HFFc6 (cell line): ENCODE results near the gene POLR2H. TPM values are rescaled to one million over a fixed set of nuclear protein-coding genes. Genes with fewer than 3 reads are reported as not detected.

ENCODE experiments used
- DNase-seq: peaks from one replicate; pipeline ENCODE4 v3.0.0-alpha.2; 2018
- H3K27ac Mint-ChIP-seq: 2 replicates; pipeline ENCODE4 v1.8.0; 2020; ENCODE audit warnings: mild to moderate bottlenecking, mixed read lengths
- H3K27me3 Mint-ChIP-seq: 2 replicates; pipeline ENCODE4 v1.8.0; 2021; ENCODE audit warnings: mild to moderate bottlenecking, moderate library complexity, mixed read lengths; ENCODE audit not compliant: insufficient read depth
- H3K36me3 Mint-ChIP-seq: 2 replicates; pipeline ENCODE4 v1.8.0; 2021; ENCODE audit warnings: low read depth, mixed read lengths
- H3K4me1 Mint-ChIP-seq: 2 replicates; pipeline ENCODE4 v1.8.0; 2020; ENCODE audit warnings: low read depth, mixed read lengths
- H3K4me3 Mint-ChIP-seq: 2 replicates; pipeline ENCODE4 v1.8.0; 2020; ENCODE audit warnings: mild to moderate bottlenecking, moderate library complexity, mixed read lengths
- H3K9me3 Mint-ChIP-seq: 2 replicates; pipeline ENCODE4 v1.8.0; 2020; ENCODE audit warnings: mild to moderate bottlenecking, mixed read lengths
- CTCF ChIP-seq: fragments of 200-600 bp; sonication (generic); IDR thresholded peaks from 2 replicates; pipeline ENCODE4 v1.5.0; 2021; ENCODE audit warnings: antibody characterized with exemption, mild to moderate bottlenecking
- total RNA-seq, 6 experiments: library from RNA; stranded (reverse); fragmentation: NEBNext Ultra II Directional; extraction: Animal tissue kit (Norgen Biotek cat#: 25700); gene quantifications; 2 replicates in 1 of 6; 3 replicates in 5 of 6; pipeline ENCODE4 v1.2.3, GENCODE V29; 2021

The POLR2H gene
- total RNA-seq, 6 experiments from 2014 or later = 45.4 to 68.6 (median 50.1) TPM

GRCh38 chr3:184316792-184317191 lies 44.7 kb upstream of the POLR2H start:
- DNase-seq = no peak
- peak overlapping the region; percentile 87; the same call in 1 of the 2 replicates for H3K27ac Mint-ChIP-seq
- peaks cover 5% of the 10 kb centered on the region for H3K27me3 Mint-ChIP-seq
- H3K4me1 Mint-ChIP-seq = peaks cover 56% of the 10 kb centered on the region
- no peak for TF ChIP-seq CTCF
- H3K4me3 Mint-ChIP-seq = peak overlapping the region; percentile 89
- H3K9me3 Mint-ChIP-seq = no peaks in the 10 kb centered on the region
- H3K36me3 Mint-ChIP-seq = peaks cover 40% of the 10 kb centered on the region

- Mint-ChIP-seq H3K9me3 (no peaks in the 10 kb centered on the region), H3K4me1 (peaks cover 56% of the 10 kb centered on the region), H3K4me3 (peak overlapping the region; percentile 89), H3K27ac (peak overlapping the region; percentile 40), H3K36me3 (peaks cover 40% of the 10 kb centered on the region), H3K27me3 (peaks cover 5% of the 10 kb centered on the region)
- TF ChIP-seq CTCF = no peak
- no peak for DNase-seq
Observed at GRCh38 chr3:184317201-184317600, 44.3 kb upstream of the POLR2H start.

- H3K36me3 Mint-ChIP-seq = peaks cover 66% of the 10 kb centered on the region
- TF ChIP-seq CTCF = no peak
- H3K4me3 Mint-ChIP-seq = peak overlapping the region; percentile 81
- DNase-seq = peak; percentile 97
- H3K27me3 Mint-ChIP-seq = peaks cover 3% of the 10 kb centered on the region
- H3K4me1 Mint-ChIP-seq = peaks cover 55% of the 10 kb centered on the region
- no peaks in the 10 kb centered on the region for H3K9me3 Mint-ChIP-seq
- peak overlapping the region; percentile 70 for H3K27ac Mint-ChIP-seq
Observed at GRCh38 chr3:184320104-184320445, 41.4 kb upstream of the POLR2H start.

- peaks cover 54% of the 10 kb centered on the region for H3K4me1 Mint-ChIP-seq
- no peak for TF ChIP-seq CTCF
- peak overlapping the region; percentile 70; the same call in 1 of the 2 replicates for H3K27ac Mint-ChIP-seq
- DNase-seq = no peak
- H3K27me3 Mint-ChIP-seq = peaks cover 3% of the 10 kb centered on the region
- peaks cover 62% of the 10 kb centered on the region for H3K36me3 Mint-ChIP-seq
- H3K9me3 Mint-ChIP-seq = no peaks in the 10 kb centered on the region
- H3K4me3 Mint-ChIP-seq = no peak overlapping the region
Observed at GRCh38 chr3:184321666-184322065, 39.8 kb upstream of the POLR2H start.

- Mint-ChIP-seq H3K4me1 (peaks cover 45% of the 10 kb centered on the region), H3K4me3 (no peak overlapping the region; the same call in 1 of the 2 replicates)
- no peak for DNase-seq
Observed at GRCh38 chr3:184322731-184323487, 38.6 kb upstream of the POLR2H start.

More at GRCh38 chr3:184322731-184323487, 38.6 kb upstream of the POLR2H start:
- no peaks in the 10 kb centered on the region for H3K9me3 Mint-ChIP-seq
- peak overlapping the region; percentile 56; the same call in 1 of the 2 replicates for H3K27ac Mint-ChIP-seq
- H3K27me3 Mint-ChIP-seq = peaks cover 3% of the 10 kb centered on the region
- TF ChIP-seq CTCF = no peak; the same call in 1 of the 2 replicates
- H3K36me3 Mint-ChIP-seq = peaks cover 62% of the 10 kb centered on the region
